CD4-positive, alpha-beta memory T cell (primary cell): ENCODE measurements around the gene ULK4. TPM values are rescaled to one million over a fixed set of nuclear protein-coding genes. Genes with fewer than 3 reads are reported as not detected.

Experiments used
- CTCF ChIA-PET: fragments of 350-600 bp; sonication (Branson Sonifier 250); formaldehyde crosslinking; loops from one replicate; lab custom pipeline; 2021; ENCODE audit warnings: inconsistent platforms; ENCODE audit not compliant: partially characterized antibody; lab: Charles Lee
- POLR2A ChIA-PET: fragments of 350-600 bp; sonication (Branson Sonifier 250); formaldehyde crosslinking; loops from one replicate; lab custom pipeline; 2021; ENCODE audit not compliant: partially characterized antibody; lab: Charles Lee
- DNase-seq, 5 donors: peaks; one replicate each; pipeline versions ENCODE4 v3.0.0 to v3.0.0-alpha.2; 2020 to 2022; ENCODE audit warnings: mixed read lengths in 1 of 5
- H3K27ac ChIP-seq: one replicate; pipeline ENCODE4 v1.7.0; 2013; ENCODE audit warnings: low read depth, low read length
- H3K27me3 ChIP-seq: 2 replicates; pipeline ENCODE4 v1.7.0; 2013; ENCODE audit warnings: mild to moderate bottlenecking, low read length, moderate library complexity; ENCODE audit not compliant: insufficient read depth
- H3K36me3 ChIP-seq: 2 replicates; pipeline ENCODE4 v1.7.0; 2013; ENCODE audit warnings: mild to moderate bottlenecking, low read length, moderate library complexity; ENCODE audit not compliant: insufficient read depth
- H3K4me1 ChIP-seq: 2 replicates; pipeline ENCODE4 v1.7.0; 2013; ENCODE audit warnings: mild to moderate bottlenecking, low read length, moderate library complexity; ENCODE audit not compliant: insufficient read depth
- H3K4me3 ChIP-seq, 2 donors: one replicate each; pipeline ENCODE4 v1.7.0; 2013; ENCODE audit warnings: low read length in 2 of 2, mild to moderate bottlenecking in 1 of 2
- H3K9me3 ChIP-seq, 2 donors: one replicate each; pipeline ENCODE4 v1.7.0; 2013; ENCODE audit warnings: low read length in 2 of 2, control low read depth in 1 of 2; ENCODE audit not compliant: control insufficient read depth in 1 of 2
- H3K27ac Mint-ChIP-seq, 7 donors: one replicate each; pipeline ENCODE4 v1.8.0; 2020 to 2021; ENCODE audit warnings: mixed read lengths in 7 of 7, mild to moderate bottlenecking in 6 of 7, inconsistent platforms in 3 of 7, moderate library complexity in 3 of 7
- H3K27me3 Mint-ChIP-seq, 2 donors: one replicate each; pipeline ENCODE4 v1.8.0; 2020 to 2021; ENCODE audit warnings: mixed read lengths in 2 of 2
- H3K36me3 Mint-ChIP-seq, 2 donors: one replicate each; pipeline ENCODE4 v1.8.0; 2020 to 2021; ENCODE audit warnings: mixed read lengths in 2 of 2, inconsistent platforms in 1 of 2, mild to moderate bottlenecking in 1 of 2
- H3K4me1 Mint-ChIP-seq, 4 donors: one replicate each; pipeline ENCODE4 v1.8.0; 2020 to 2021; ENCODE audit warnings: mixed read lengths in 4 of 4, mild to moderate bottlenecking in 1 of 4
- H3K4me3 Mint-ChIP-seq, 8 donors: one replicate each; pipeline ENCODE4 v1.8.0; 2020 to 2021; ENCODE audit warnings: mixed read lengths in 8 of 8, mild to moderate bottlenecking in 7 of 8, moderate library complexity in 6 of 8, inconsistent platforms in 3 of 8
- H3K9me3 Mint-ChIP-seq, 8 donors: one replicate each; pipeline ENCODE4 v1.8.0; 2020 to 2021; ENCODE audit warnings: mixed read lengths in 8 of 8, mild to moderate bottlenecking in 5 of 8, inconsistent platforms in 3 of 8, moderate library complexity in 1 of 8
- intact Hi-C: fragments of 100-400 bp; cut with micrococcal nuclease; formaldehyde crosslinking; loops from one replicate; pipeline ENCODE4 v1.15.1; 2023
- polyA plus RNA-seq, 2 donors: library from polyadenylated mRNA; unstranded; fragments of 300-500 nt; fragmentation: Illumina TruSeq; gene quantifications; one replicate each; pipeline ENCODE4 v1.2.3, GENCODE V29; 2021
- total RNA-seq, 2 experiments: library from RNA; stranded (reverse); gene quantifications; one replicate each; pipeline ENCODE4 v1.2.3, GENCODE V29; 2021

ULK4 gene
- total and polyA plus RNA-seq, 4 experiments from 2014 or later = 6.3 to 29.1 (median 19.2) TPM

- Mint-ChIP-seq H3K4me1 (peaks cover 57 to 88% (median 72%) of the 10 kb centered on the region in 4 donors), H3K9me3 (peaks cover 0 to 2% (median 0%) of the 10 kb centered on the region in 8 donors), H3K4me3 (peak overlapping the region in 3 of 8 donors; percentile 12 to 69 (median 25)), H3K36me3 (peaks cover 8 to 11% of the 10 kb centered on the region in 2 donors), H3K27me3 (no peaks in the 10 kb centered on the region), H3K27ac (peak overlapping the region in 3 of 7 donors; percentile 15 to 38 (median 18))
- Histone ChIP-seq H3K4me3 (no peak overlapping the region), H3K36me3 (peaks cover 7% of the 10 kb centered on the region), H3K9me3 (no peaks in the 10 kb centered on the region), H3K27ac (no peak overlapping the region), H3K27me3 (no peaks in the 10 kb centered on the region), H3K4me1 (peaks cover 81% of the 10 kb centered on the region)
- POLR2A ChIA-PET = interaction anchor here (0.6 to 2.8 kb wide), 3 partner anchors 20 to 752 kb away, joined by 3 to 10 read pairs (median 6); partner anchors contain the start of gene CTNNB1
- intact Hi-C loops = no loop called here
- DNase-seq = no peak
- CTCF ChIA-PET = interaction anchor here (1.2 kb wide), 1 partner anchor 9 kb away, joined by 3 read pairs; no protein-coding TSS in a partner anchor
Observed at GRCh38 chr3:41219424-41219823, 742.5 kb downstream of the ULK4 start.

- H3K4me3 Mint-ChIP-seq = peak overlapping the region in 6 of 8 donors; percentile 10 to 88 (median 48)
Observed at GRCh38 chr3:41216993-41217392, 744.9 kb downstream of the ULK4 start.

DNA sequence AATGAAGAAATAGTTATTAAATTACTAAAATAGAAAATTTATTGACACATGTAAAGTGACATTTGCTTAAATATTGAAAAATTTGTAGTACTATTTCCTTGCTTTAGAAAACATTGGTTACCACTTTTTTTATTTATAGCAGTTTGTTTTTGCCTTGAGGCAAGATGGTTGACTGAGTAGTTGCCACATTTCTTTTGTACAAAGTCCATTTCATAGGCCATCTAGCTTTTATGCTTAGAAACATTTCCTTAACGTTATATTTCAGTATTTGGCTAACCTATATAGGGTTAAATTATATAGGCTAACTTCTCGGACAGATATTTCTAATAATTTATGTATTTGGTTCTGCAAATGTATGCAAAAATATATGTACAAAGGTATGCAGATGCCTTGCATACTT lies 745.5 kb downstream of the ULK4 start:
- Mint-ChIP-seq H3K9me3 (peaks cover 0 to 2% (median 0%) of the 10 kb centered on the region in 8 donors), H3K27ac (no peak overlapping the region), H3K4me1 (peaks cover 73 to 97% (median 87%) of the 10 kb centered on the region in 4 donors), H3K36me3 (peaks cover under 1 to 10% of the 10 kb centered on the region in 2 donors), H3K4me3 (peak overlapping the region in 2 of 8 donors; percentile 44 to 88), H3K27me3 (no peaks in the 10 kb centered on the region)
- no peak overlapping the region for H3K27ac ChIP-seq
- DNase-seq = no peak
- peaks cover 97% of the 10 kb centered on the region for H3K4me1 ChIP-seq
- intact Hi-C loops = loop anchor here (2.0 kb wide), 1 partner anchor 16 kb away; no protein-coding TSS in a partner anchor
- H3K4me3 ChIP-seq = no peak overlapping the region
- H3K36me3 ChIP-seq = no peaks in the 10 kb centered on the region
- ChIA-PET POLR2A (interaction anchor here (0.9 to 1.7 kb wide), 2 partner anchors 16 to 17 kb away, joined by 3 to 10 read pairs; partner anchors contain the start of gene CTNNB1), CTCF (interaction anchor here (1.0 kb wide), 1 partner anchor 14 kb away, joined by 3 read pairs; no protein-coding TSS in a partner anchor)
- no peaks in the 10 kb centered on the region for H3K9me3 ChIP-seq
- H3K27me3 ChIP-seq = no peaks in the 10 kb centered on the region

More at GRCh38 chr3:41216993-41217392, 744.9 kb downstream of the ULK4 start:
- H3K27me3 ChIP-seq = no peaks in the 10 kb centered on the region
- no peak overlapping the region for H3K4me3 ChIP-seq
- H3K36me3 Mint-ChIP-seq = peaks cover 0 to 4% of the 10 kb centered on the region in 2 donors
- H3K27ac Mint-ChIP-seq = peak overlapping the region in 5 of 7 donors; percentile 1 to 65 (median 24)
- H3K4me1 Mint-ChIP-seq = peaks cover 73 to 97% (median 87%) of the 10 kb centered on the region in 4 donors
- no peaks in the 10 kb centered on the region for H3K36me3 ChIP-seq
- H3K9me3 Mint-ChIP-seq = peaks cover 0 to 2% (median 0%) of the 10 kb centered on the region in 8 donors
- ChIA-PET POLR2A (interaction anchor here (0.9 to 1.7 kb wide), 2 partner anchors 16 to 18 kb away, joined by 3 to 10 read pairs; partner anchors contain the start of gene CTNNB1), CTCF (no interaction called here)
- DNase-seq = no peak
- intact Hi-C loops = loop anchor here (2.0 kb wide), 1 partner anchor 16 kb away; no protein-coding TSS in a partner anchor
- H3K27me3 Mint-ChIP-seq = no peaks in the 10 kb centered on the region
- no peak overlapping the region for H3K27ac ChIP-seq
- peaks cover 97% of the 10 kb centered on the region for H3K4me1 ChIP-seq
- H3K9me3 ChIP-seq = no peaks in the 10 kb centered on the region

DNA sequence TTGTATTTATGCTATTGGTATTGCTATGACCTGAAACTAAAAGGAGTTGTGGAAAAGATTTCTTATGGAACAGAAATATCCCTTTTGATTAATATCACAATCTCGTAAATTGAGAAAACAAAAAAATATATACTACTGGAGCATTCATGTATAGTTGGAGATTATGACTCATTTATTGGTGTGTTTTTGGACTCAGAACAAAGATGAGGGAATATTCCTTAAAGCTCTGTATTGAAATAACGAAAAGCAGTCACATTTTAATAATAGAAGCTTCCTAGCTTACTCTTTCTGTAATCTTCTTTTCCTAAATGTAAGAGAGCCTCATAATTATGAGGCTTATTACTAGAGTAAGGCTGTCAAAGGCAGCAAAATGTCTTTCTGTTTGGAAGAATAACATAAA lies 748.3 kb downstream of the ULK4 start:
- peaks cover 10 to 18% of the 10 kb centered on the region in 2 donors for H3K36me3 Mint-ChIP-seq

GRCh38 chr3:41212088-41212487 lies 749.8 kb downstream of the ULK4 start:
- H3K4me1 ChIP-seq = peaks cover 92% of the 10 kb centered on the region
- H3K27ac ChIP-seq = no peak overlapping the region
- no peaks in the 10 kb centered on the region for H3K9me3 ChIP-seq
- ChIA-PET POLR2A (interaction anchor here (6.2 kb wide), 1 partner anchor 12 kb away, joined by 62 read pairs; the partner anchor contains the start of gene CTNNB1), CTCF (interaction anchor here (2.2 kb wide), 1 partner anchor 10 kb away, joined by 8 read pairs; no protein-coding TSS in a partner anchor)
- peaks cover 0 to 2% (median 0%) of the 10 kb centered on the region in 8 donors for H3K9me3 Mint-ChIP-seq
- H3K4me3 ChIP-seq = no peak overlapping the region
- peaks cover 74 to 87% (median 81%) of the 10 kb centered on the region in 4 donors for H3K4me1 Mint-ChIP-seq
- peaks cover 12 to 18% of the 10 kb centered on the region in 2 donors for H3K36me3 Mint-ChIP-seq
- intact Hi-C loops = no loop called here
- H3K36me3 ChIP-seq = no peaks in the 10 kb centered on the region
- no peaks in the 10 kb centered on the region for H3K27me3 ChIP-seq
- DNase-seq = no peak
- H3K4me3 Mint-ChIP-seq = peak overlapping the region in 5 of 8 donors; percentile 5 to 72 (median 45)
- peak overlapping the region in 3 of 7 donors; percentile 32 to 61 (median 58) for H3K27ac Mint-ChIP-seq
- no peaks in the 10 kb centered on the region for H3K27me3 Mint-ChIP-seq

More for the DNA sequence above, 748.3 kb downstream of the ULK4 start:
- POLR2A ChIA-PET = interaction anchor here (1.4 to 6.2 kb wide), 2 partner anchors 9 to 14 kb away, joined by 3 to 62 read pairs; partner anchors contain the start of gene CTNNB1
- Mint-ChIP-seq H3K27ac (no peak overlapping the region), H3K9me3 (peaks cover 0 to 2% (median 0%) of the 10 kb centered on the region in 8 donors), H3K4me3 (peak overlapping the region in 6 of 8 donors; percentile 8 to 73 (median 62)), H3K27me3 (no peaks in the 10 kb centered on the region), H3K4me1 (peaks cover 68 to 87% (median 78%) of the 10 kb centered on the region in 4 donors)
- DNase-seq = no peak
- CTCF ChIA-PET = interaction anchor here (1.5 to 2.2 kb wide), 2 partner anchors 11 kb away, joined by 4 to 8 read pairs; no protein-coding TSS in a partner anchor
- no peak overlapping the region for H3K4me3 ChIP-seq
- H3K4me1 ChIP-seq = peaks cover 91% of the 10 kb centered on the region
- no peaks in the 10 kb centered on the region for H3K9me3 ChIP-seq
- no peak overlapping the region for H3K27ac ChIP-seq
- intact Hi-C loops = no loop called here
- no peaks in the 10 kb centered on the region for H3K36me3 ChIP-seq
- no peaks in the 10 kb centered on the region for H3K27me3 ChIP-seq

DNA sequence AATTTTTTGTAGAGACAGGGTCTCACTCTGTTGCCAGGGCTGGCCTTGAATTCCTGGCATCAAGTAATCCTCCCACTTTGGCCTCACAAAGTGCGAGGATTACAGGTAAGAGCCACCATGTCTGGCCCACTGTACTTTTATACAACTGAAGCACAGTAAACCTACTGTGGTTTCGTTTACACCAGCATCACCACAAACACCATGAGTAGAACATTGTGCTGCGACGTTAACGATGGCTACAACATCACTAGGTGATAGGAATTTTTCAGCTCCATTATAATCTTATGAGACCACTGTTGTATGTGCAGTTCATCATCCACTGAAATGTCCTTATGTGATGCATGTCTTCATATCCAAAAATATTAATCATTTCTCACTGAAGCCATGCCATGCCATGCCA lies 750.9 kb downstream of the ULK4 start:
- Mint-ChIP-seq H3K9me3 (peaks cover 0 to 2% (median 0%) of the 10 kb centered on the region in 8 donors), H3K4me3 (peak overlapping the region in 1 of 8 donors; percentile 41), H3K4me1 (peaks cover 76 to 87% (median 81%) of the 10 kb centered on the region in 4 donors), H3K36me3 (peaks cover 12 to 18% of the 10 kb centered on the region in 2 donors), H3K27ac (peak overlapping the region in 2 of 7 donors; percentile 54 to 61), H3K27me3 (no peaks in the 10 kb centered on the region)
- Histone ChIP-seq H3K9me3 (no peaks in the 10 kb centered on the region), H3K4me1 (peaks cover 92% of the 10 kb centered on the region), H3K36me3 (no peaks in the 10 kb centered on the region), H3K27ac (no peak overlapping the region), H3K4me3 (no peak overlapping the region), H3K27me3 (no peaks in the 10 kb centered on the region)
- no peak for DNase-seq
- ChIA-PET CTCF (interaction anchor here (1.0 kb wide), 1 partner anchor 9 kb away, joined by 3 read pairs; no protein-coding TSS in a partner anchor), POLR2A (interaction anchor here (6.2 kb wide), 1 partner anchor 11 kb away, joined by 62 read pairs; the partner anchor contains the start of gene CTNNB1)
- intact Hi-C loops = no loop called here
